ENCODE results near the gene SLC39A10. TPM values are rescaled to one million over a fixed set of nuclear protein-coding genes. Genes with fewer than 3 reads are reported as not detected.

The SLC39A10 gene
- total and polyA plus RNA-seq, 10 of the 15 experiments (the other 5 are each of a cell fraction or from before 2014, with no cell fraction given) = 2.0 to 23.6 (median 7.9) TPM

- intact Hi-C loops (cut with micrococcal nuclease; ENCODE audit: unreplicated experiment) (no loop called here), in situ Hi-C loops (cut with MboI) (no loop called here)
- no peak for DNase-seq (ENCODE audit: low read depth, low spot score)
- no peaks in the 10 kb centered on the region for H3K36me3 ChIP-seq (ENCODE audit: control insufficient read depth in 2 of 2, insufficient read depth in 2 of 2, low read length in 1 of 2)
- H3K27me3 ChIP-seq (replicated peaks in 1 of 2; ENCODE audit: control insufficient read depth in 2 of 2, insufficient read depth in 2 of 2, low read length in 1 of 2) = no peaks in the 10 kb centered on the region
- H3K4me3 ChIP-seq = no peak overlapping the region
- BruUV-seq (replicated peaks) = no TSS peak
- FAIRE-seq = no peak
- TF ChIP-seq SREBF1 (IDR thresholded peaks at IDR 0.05; ENCODE audit: low read length) (no peak), SMARCA5 (IDR thresholded peaks at IDR 0.05) (no peak), BCLAF1 (IDR thresholded peaks at IDR 0.05) (no peak), RUNX3 (IDR thresholded peaks at IDR 0.05; ENCODE audit: low read length) (no peak), EZH2 (IDR thresholded peaks at IDR 0.05; ENCODE audit: borderline replicate concordance, control insufficient read depth, low read depth, low read length) (no peak), SUPT20H (IDR thresholded peaks at IDR 0.05; ENCODE audit: borderline replicate concordance, control insufficient read depth, low read depth, low read length) (no peak), RELA (IDR thresholded peaks at IDR 0.05; ENCODE audit: borderline replicate concordance, partially characterized antibody) (no peak)
- SMC1A ChIA-PET (ENCODE audit: uncharacterized antibody, unreplicated experiment) = interaction anchor here (0.8 to 4.4 kb wide), 7 partner anchors 9 to 381 kb away, joined by 3 to 18 read pairs (median 10); no protein-coding TSS in a partner anchor
- H3K9me3 ChIP-seq (replicated peaks; ENCODE audit: control insufficient read depth, insufficient read depth, low read length) = no peaks in the 10 kb centered on the region
- RAD21 ChIA-PET (ENCODE audit: unreplicated experiment) = interaction anchor here (1.1 to 1.6 kb wide), 3 partner anchors 35 to 189 kb away, joined by 3 to 5 read pairs (median 4); no protein-coding TSS in a partner anchor
- no peak overlapping the region for H2AFZ ChIP-seq (ENCODE audit: control insufficient read depth, low read depth, low read length)
- POLR2A ChIA-PET = no interaction called here
- peak; percentile 61 for ATAC-seq
- H3K4me2 ChIP-seq (ENCODE audit: control insufficient read depth, insufficient read depth) = no peak overlapping the region
- H3K9ac ChIP-seq (ENCODE audit: control insufficient read depth, insufficient read depth, low read length) = no peak overlapping the region
- no peaks in the 10 kb centered on the region for H3K79me2 ChIP-seq (ENCODE audit: control insufficient read depth, insufficient read depth, low read length)
- no peaks in the 10 kb centered on the region for H3K4me1 ChIP-seq (ENCODE audit: control insufficient read depth, insufficient read depth, low read length)
- H4K20me1 ChIP-seq (ENCODE audit: control insufficient read depth, insufficient read depth) = no peaks in the 10 kb centered on the region
- CTCF ChIA-PET = interaction anchor here (1.2 to 2.2 kb wide), 4 partner anchors 8 to 381 kb away, joined by 3 to 10 read pairs (median 5); partner anchors contain the start of gene DNAH7
- H3K27ac ChIP-seq (ENCODE audit: control insufficient read depth, insufficient read depth) = no peak overlapping the region
These were observed 29.5 kb downstream of the SLC39A10 start for GRCh38 chr2:195686564-195686963.

Measured in GM12878 (cell line).